Measurements from ENCODE around the gene CANT1.

- TF ChIP-seq CTCF (IDR thresholded peaks at IDR 0.05), result no peak
- no peak for TF ChIP-seq POLR2A (IDR thresholded peaks at IDR 0.05)
Measured at GRCh38 chr17:79057737-79058385, 48.3 kb upstream of the CANT1 start.
